H9 (cell line): ENCODE data around the gene DCTN3. TPM values are rescaled to one million over a fixed set of nuclear protein-coding genes. Genes with fewer than 3 reads are reported as not detected.

Experiments used
- DNase-seq: peaks from one replicate; pipeline ENCODE4 v3.0.0-alpha.2; 2017
- H2AFZ ChIP-seq: one replicate; pipeline ENCODE4 v1.6.1; 2013; ENCODE audit warnings: mild to moderate bottlenecking, low read length, control low read depth, moderate library complexity
- H2AK5ac ChIP-seq: 2 replicates; pipeline ENCODE4 v1.6.1; 2013; ENCODE audit warnings: low read length, control low read depth, mixed read lengths; ENCODE audit not compliant: insufficient read length
- H2BK120ac ChIP-seq: one replicate; pipeline ENCODE4 v1.6.1; 2013; ENCODE audit warnings: low read depth, mild to moderate bottlenecking, low read length, control low read depth, inconsistent platforms; ENCODE audit not compliant: poor library complexity, severe bottlenecking
- H2BK12ac ChIP-seq: 2 replicates; pipeline ENCODE4 v1.6.1; 2013; ENCODE audit warnings: low read length, control low read depth, mixed read lengths, low read depth; ENCODE audit not compliant: insufficient read length
- H2BK15ac ChIP-seq: 2 replicates; pipeline ENCODE4 v1.6.1; 2013; ENCODE audit warnings: low read depth, low read length, control low read depth
- H2BK20ac ChIP-seq: one replicate; pipeline ENCODE4 v1.6.1; 2013; ENCODE audit warnings: low read depth, mild to moderate bottlenecking, low read length, control low read depth, inconsistent platforms; ENCODE audit not compliant: poor library complexity, severe bottlenecking
- H2BK5ac ChIP-seq: 2 replicates; pipeline ENCODE4 v1.6.1; 2013; ENCODE audit warnings: low read length, control low read depth, mixed read lengths; ENCODE audit not compliant: insufficient read length
- H3K14ac ChIP-seq: 2 replicates; pipeline ENCODE4 v1.6.1; 2013; ENCODE audit warnings: low read length, control low read depth; ENCODE audit not compliant: insufficient read depth
- H3K18ac ChIP-seq: 2 replicates; pipeline ENCODE4 v1.6.1; 2013; ENCODE audit warnings: low read depth, mild to moderate bottlenecking, mixed read lengths, low read length, control low read depth; ENCODE audit not compliant: insufficient read length
- H3K23ac ChIP-seq: 2 replicates; pipeline ENCODE4 v1.6.1; 2013; ENCODE audit warnings: low read length, control low read depth, mixed read lengths, low read depth; ENCODE audit not compliant: insufficient read length
- H3K23me2 ChIP-seq: 2 replicates; pipeline ENCODE4 v1.6.1; 2013; ENCODE audit warnings: low read depth, mild to moderate bottlenecking, mixed read lengths, low read length, control low read depth; ENCODE audit not compliant: insufficient read length, poor library complexity, severe bottlenecking
- H3K27ac ChIP-seq: 2 replicates; pipeline ENCODE4 v1.5.1; 2013; ENCODE audit warnings: low read length, control low read depth, mixed read lengths, low read depth; ENCODE audit not compliant: insufficient read length
- H3K27me3 ChIP-seq: 2 replicates; pipeline ENCODE4 v1.6.1; 2013; ENCODE audit warnings: low read length, control low read depth, inconsistent platforms; ENCODE audit not compliant: insufficient read depth
- H3K4ac ChIP-seq: 2 replicates; pipeline ENCODE4 v1.6.1; 2013; ENCODE audit warnings: low read depth, mild to moderate bottlenecking, control low read depth, inconsistent platforms, low read length, moderate library complexity
- H3K4me1 ChIP-seq: 2 replicates; pipeline ENCODE4 v1.6.1; 2013; ENCODE audit warnings: low read length, control low read depth, inconsistent platforms; ENCODE audit not compliant: insufficient read depth
- H3K4me2 ChIP-seq: 2 replicates; pipeline ENCODE4 v1.6.1; 2013; ENCODE audit warnings: low read length, control low read depth, mixed read lengths; ENCODE audit not compliant: insufficient read length, insufficient read depth
- H3K56ac ChIP-seq: 2 replicates; pipeline ENCODE4 v1.6.1; 2013; ENCODE audit warnings: low read depth, mild to moderate bottlenecking, mixed read lengths, low read length, control low read depth; ENCODE audit not compliant: insufficient read length
- H3K79me1 ChIP-seq: 2 replicates; pipeline ENCODE4 v1.6.1; 2013; ENCODE audit warnings: low read depth, mild to moderate bottlenecking, moderate library complexity, low read length, control low read depth, inconsistent platforms; ENCODE audit not compliant: insufficient read depth, poor library complexity, severe bottlenecking
- H3K79me2 ChIP-seq: 2 replicates; pipeline ENCODE4 v1.6.1; 2013; ENCODE audit warnings: low read length, control low read depth, inconsistent platforms; ENCODE audit not compliant: insufficient read depth
- H3K9ac ChIP-seq: 2 replicates; pipeline ENCODE4 v1.6.1; 2013; ENCODE audit warnings: low read length, control low read depth, mixed read lengths; ENCODE audit not compliant: insufficient read length; ENCODE audit errors: extremely low read depth
- H3K9me3 ChIP-seq: one replicate; pipeline ENCODE4 v1.6.1; 2013; ENCODE audit warnings: low read depth, low read length, inconsistent platforms; ENCODE audit not compliant: control insufficient read depth
- H3T11ph ChIP-seq: one replicate; pipeline ENCODE4 v1.6.1; 2013; ENCODE audit warnings: mild to moderate bottlenecking, low read length, control low read depth, inconsistent platforms
- H4K20me1 ChIP-seq: one replicate; pipeline ENCODE4 v1.6.1; 2013; ENCODE audit not compliant: control insufficient read depth, insufficient read length, insufficient read depth
- H4K5ac ChIP-seq: 2 replicates; pipeline ENCODE4 v1.6.1; 2013; ENCODE audit warnings: low read depth, mild to moderate bottlenecking, mixed read lengths, low read length, control low read depth; ENCODE audit not compliant: insufficient read length
- H4K8ac ChIP-seq: replicated peaks from 2 replicates; pipeline ENCODE4 v1.6.1; 2013; ENCODE audit warnings: low read length, control low read depth, mixed read lengths, low read depth; ENCODE audit not compliant: insufficient read length
- H4K91ac ChIP-seq: 2 replicates; pipeline ENCODE4 v1.6.1; 2013; ENCODE audit warnings: low read depth, mild to moderate bottlenecking, moderate library complexity, mixed read lengths, low read length, control low read depth; ENCODE audit not compliant: insufficient read length
- H3K27ac Mint-ChIP-seq, 3 experiments: 2 replicates in 2 of 3; 3 replicates in 1 of 3; pipeline ENCODE4 v1.8.0; 2020 to 2021; ENCODE audit warnings: mixed read lengths in 3 of 3, mild to moderate bottlenecking in 1 of 3, moderate library complexity in 1 of 3
- H3K27me3 Mint-ChIP-seq: 2 replicates; pipeline ENCODE4 v1.8.0; 2021; ENCODE audit warnings: low read depth, mild to moderate bottlenecking, moderate library complexity, mixed read lengths
- H3K36me3 Mint-ChIP-seq, 3 experiments: 2 replicates in 2 of 3; 3 replicates in 1 of 3; pipeline ENCODE4 v1.8.0; 2020 to 2021; ENCODE audit warnings: low read depth in 3 of 3, mixed read lengths in 3 of 3; ENCODE audit not compliant: insufficient read depth in 1 of 3
- H3K4me1 Mint-ChIP-seq, 2 experiments: 2 replicates each; pipeline ENCODE4 v1.8.0; 2020; ENCODE audit warnings: mixed read lengths in 2 of 2
- H3K4me3 Mint-ChIP-seq, 2 experiments: 2 replicates in 1 of 2; 3 replicates in 1 of 2; pipeline ENCODE4 v1.8.0; 2020 to 2021; ENCODE audit warnings: mild to moderate bottlenecking in 2 of 2, mixed read lengths in 2 of 2, moderate library complexity in 1 of 2
- H3K9me3 Mint-ChIP-seq, 2 experiments: 2 replicates in 1 of 2; 3 replicates in 1 of 2; pipeline ENCODE4 v1.8.0; 2020; ENCODE audit warnings: mild to moderate bottlenecking in 2 of 2, mixed read lengths in 2 of 2, moderate library complexity in 1 of 2
- CTCF ChIP-seq: fragments of 200-600 bp; sonication (generic); conservative IDR thresholded peaks from 3 replicates; pipeline ENCODE4 v1.8.0; 2021; ENCODE audit warnings: antibody characterized with exemption, mild to moderate bottlenecking
- WGBS: extraction: QIAGEN DNeasy Blood & Tissue Kit; methylation state at CpG from one replicate; pipeline ENCODE4 v1.1.7; 2013; ENCODE audit warnings: missing lambda C conversion rate, low lambda C conversion rate, mixed read lengths; ENCODE audit not compliant: insufficient read length; ENCODE audit errors: extremely low coverage; 5-methylcytosine and 5-hydroxymethylcytosine counted together
- total RNA-seq: library from RNA; stranded (reverse); gene quantifications from 2 replicates; pipeline ENCODE4 v1.2.1, GENCODE V29; 2021

DCTN3 gene
- total RNA-seq, 1 experiment from 2014 or later, result 40.0 TPM

- no peak overlapping the region for H3K4me3 Mint-ChIP-seq
- no peaks in the 10 kb centered on the region; the same call in 1 of the 2 replicates for H3K27me3 ChIP-seq
- no peaks in the 10 kb centered on the region; a peak in 1 of 5 replicates for H3K9me3 Mint-ChIP-seq
- no peaks in the 10 kb centered on the region for H3K79me1 ChIP-seq
- no peak overlapping the region for H3K9ac ChIP-seq
- no peak overlapping the region for H3K14ac ChIP-seq
- TF ChIP-seq CTCF, result no peak
- H3K79me2 ChIP-seq, result no peaks in the 10 kb centered on the region
- H4K20me1 ChIP-seq, result peaks cover 4% of the 10 kb centered on the region
- H2BK5ac ChIP-seq, result no peak overlapping the region
- H4K91ac ChIP-seq, result no peak overlapping the region
- DNase-seq, result no peak
- H2AK5ac ChIP-seq, result no peak overlapping the region
- no peak overlapping the region for H3K56ac ChIP-seq
- H3K27ac Mint-ChIP-seq, result no peak overlapping the region
- no peak overlapping the region for H2BK12ac ChIP-seq
- H3K23ac ChIP-seq, result no peak overlapping the region
- no peaks in the 10 kb centered on the region for H3K23me2 ChIP-seq
- no peak overlapping the region for H2AFZ ChIP-seq
- WGBS, result no CpG with 5 or more reads among the region's 12 CpGs
- no peak overlapping the region for H3K18ac ChIP-seq
- H3K27me3 Mint-ChIP-seq, result peaks cover 38% of the 10 kb centered on the region
- H3T11ph ChIP-seq, result no peak overlapping the region
- H3K9me3 ChIP-seq, result no peaks in the 10 kb centered on the region
- no peak overlapping the region for H4K8ac ChIP-seq
- H3K4me1 ChIP-seq, result peaks cover 1% of the 10 kb centered on the region; the same call in 1 of the 2 replicates
- H3K27ac ChIP-seq, result no peak overlapping the region
- no peak overlapping the region for H3K4ac ChIP-seq
- no peak overlapping the region for H4K5ac ChIP-seq
- peaks cover 30 to 52% of the 10 kb centered on the region in 2 experiments for H3K4me1 Mint-ChIP-seq
- no peak overlapping the region for H2BK20ac ChIP-seq
- no peak overlapping the region for H2BK15ac ChIP-seq
- H2BK120ac ChIP-seq, result no peak overlapping the region
- H3K36me3 Mint-ChIP-seq, result no peaks in the 10 kb centered on the region
- H3K4me2 ChIP-seq, result no peak overlapping the region
These were observed 48.8 kb downstream of the DCTN3 start for GRCh38 chr9:34571481-34571810.
